SU-DHL-6 (cell line): ENCODE results near the gene UQCC3.

Experiments
- H2AFZ ChIP-seq: fragments of 200-600 bp; sonication (generic); 2 replicates; pipeline ENCODE4 v1.6.1; 2014; ENCODE audit warnings: low read depth, mild to moderate bottlenecking, moderate library complexity, mixed read lengths, antibody characterized with exemption, low read length; ENCODE audit not compliant: severe bottlenecking
- H3F3A ChIP-seq: fragments of 200-600 bp; shearing (Covaris generic); 2 replicates; pipeline ENCODE4 v1.6.0; 2016; ENCODE audit warnings: antibody characterized with exemption, mild to moderate bottlenecking; ENCODE audit not compliant: insufficient read depth
- H3K27ac ChIP-seq: fragments of 200-600 bp; sonication (generic); 2 replicates; pipeline ENCODE4 v1.5.1; 2016; ENCODE audit warnings: low read depth, mild to moderate bottlenecking, low read length, moderate library complexity, mixed read lengths
- H3K27me3 ChIP-seq: fragments of 200-600 bp; sonication (generic), shearing (Covaris generic); 2 replicates; pipeline ENCODE4 v1.6.0; 2014; ENCODE audit warnings: mild to moderate bottlenecking, low read length
- H3K36me3 ChIP-seq: fragments of 200-600 bp; sonication (generic); 2 replicates; pipeline ENCODE4 v1.6.1; 2014; ENCODE audit warnings: mild to moderate bottlenecking, low read length, mixed read lengths
- H3K4me2 ChIP-seq: fragments of 300-600, 200-600 bp; shearing (Covaris generic), sonication (generic); 2 replicates; pipeline ENCODE4 v1.6.0; 2014; ENCODE audit warnings: low read length, low read depth, mild to moderate bottlenecking; ENCODE audit not compliant: poor library complexity, severe bottlenecking
- H3K4me3 ChIP-seq: fragments of 200-600 bp; sonication (generic); 2 replicates; pipeline ENCODE4 v1.5.1; 2014; ENCODE audit warnings: antibody characterized with exemption, low read length, mild to moderate bottlenecking, mixed read lengths; ENCODE audit not compliant: insufficient read depth, poor library complexity, severe bottlenecking
- H3K79me2 ChIP-seq: fragments of 200-600 bp; sonication (generic); 2 replicates; pipeline ENCODE4 v1.6.1; 2014; ENCODE audit warnings: mild to moderate bottlenecking, low read length, moderate library complexity; ENCODE audit not compliant: insufficient read depth
- H3K9ac ChIP-seq: fragments of 200-600 bp; sonication (generic); 2 replicates; pipeline ENCODE4 v1.7.0; 2014; ENCODE audit warnings: mild to moderate bottlenecking, low read length
- H3K9me2 ChIP-seq: fragments of 200-600 bp; sonication (generic); replicated peaks from 2 replicates; pipeline ENCODE4 v1.6.1; 2014; ENCODE audit warnings: low read length; ENCODE audit not compliant: insufficient read depth
- H3K9me3 ChIP-seq: fragments of 200-600 bp; sonication (generic); 2 replicates; pipeline ENCODE4 v1.6.1; 2014; ENCODE audit warnings: low read length, mixed read lengths; ENCODE audit not compliant: insufficient read depth
- H4K20me1 ChIP-seq: fragments of 200-600 bp; sonication (generic); 2 replicates; pipeline ENCODE4 v1.6.1; 2014; ENCODE audit warnings: low read depth, mild to moderate bottlenecking, antibody characterized with exemption, low read length, moderate library complexity, mixed read lengths
- CTCF ChIP-seq: fragments of 200-600 bp; sonication (generic); IDR thresholded peaks from one replicate; pipeline ENCODE4 v1.5.1; 2017; ENCODE audit warnings: antibody characterized with exemption, mild to moderate bottlenecking, low read length, moderate library complexity; ENCODE audit not compliant: insufficient read depth, poor library complexity, severe bottlenecking
- EZH2phosphoT487 ChIP-seq: fragments of 200-600 bp; sonication (generic), shearing (Covaris generic); conservative IDR thresholded peaks from 2 replicates; pipeline ENCODE4 v1.6.1; 2018; ENCODE audit warnings: mild to moderate bottlenecking, antibody characterized with exemption, low read length, moderate library complexity, mixed read lengths

Gene UQCC3

GRCh38 chr11:62645946-62646824 is 25.3 kb upstream of the UQCC3 start, which contains the start of gene GANAB:
GANAB (minus strand) TSS chr11:62646613; CDS start chr11:62646599, 14 bp downstream.
- no peaks in the 10 kb centered on the region for H3K9me3 ChIP-seq
- TF ChIP-seq EZH2phosphoT487 (no peak), CTCF (no peak)
- peak within 1 kb of the TSS; percentile 98 for H3K9ac ChIP-seq
- peaks cover 49% of the 10 kb centered on the region for H3K79me2 ChIP-seq
- peaks cover 4% of the 10 kb centered on the region for H3F3A ChIP-seq
- no peaks in the 10 kb centered on the region for H3K9me2 ChIP-seq
- H3K4me2 ChIP-seq: peak within 1 kb of the TSS; percentile 86
- no peak within 1 kb of the TSS for H2AFZ ChIP-seq
- H3K27me3 ChIP-seq: no peaks in the 10 kb centered on the region
- H3K36me3 ChIP-seq: no peaks in the 10 kb centered on the region
- H3K27ac ChIP-seq: peak within 1 kb of the TSS; percentile 79
- H4K20me1 ChIP-seq: no peaks in the 10 kb centered on the region
- peak within 1 kb of the TSS; percentile 89 for H3K4me3 ChIP-seq

- H3K27me3 ChIP-seq: no peaks in the 10 kb centered on the region
- no peaks in the 10 kb centered on the region for H3K9me2 ChIP-seq
- H3K9ac ChIP-seq: peak overlapping the region; percentile 98; the same call in 1 of the 2 replicates
- no peaks in the 10 kb centered on the region for H3K9me3 ChIP-seq
- H4K20me1 ChIP-seq: no peaks in the 10 kb centered on the region
- no peak overlapping the region for H3K4me3 ChIP-seq
- H3K4me2 ChIP-seq: peak overlapping the region; percentile 36
- H2AFZ ChIP-seq: no peak overlapping the region
- peak overlapping the region; percentile 21; the same call in 1 of the 2 replicates for H3K27ac ChIP-seq
- no peak for TF ChIP-seq EZH2phosphoT487
- TF ChIP-seq CTCF: no peak
- peaks cover 52% of the 10 kb centered on the region for H3K79me2 ChIP-seq
- peaks cover 4% of the 10 kb centered on the region for H3F3A ChIP-seq
- H3K36me3 ChIP-seq: no peaks in the 10 kb centered on the region
Measured at GRCh38 chr11:62646825-62647608, 24.5 kb upstream of the UQCC3 start.

- no peak overlapping the region for H3K4me2 ChIP-seq
- H3K9ac ChIP-seq: no peak overlapping the region
- H3K27me3 ChIP-seq: no peaks in the 10 kb centered on the region
- H3K27ac ChIP-seq: no peak overlapping the region
- no peak overlapping the region for H2AFZ ChIP-seq
- no peaks in the 10 kb centered on the region for H3K36me3 ChIP-seq
- TF ChIP-seq EZH2phosphoT487 (no peak), CTCF (no peak)
- H3F3A ChIP-seq: peaks cover 4% of the 10 kb centered on the region
- no peaks in the 10 kb centered on the region for H3K9me2 ChIP-seq
- H4K20me1 ChIP-seq: no peaks in the 10 kb centered on the region
- H3K79me2 ChIP-seq: peaks cover 55% of the 10 kb centered on the region
- no peak overlapping the region for H3K4me3 ChIP-seq
- H3K9me3 ChIP-seq: no peaks in the 10 kb centered on the region
Measured at GRCh38 chr11:62647609-62648005, 23.9 kb upstream of the UQCC3 start.
